AG04449 (cell line): ENCODE results near the gene OR10J5.

ENCODE experiments used
- CTCF ChIA-PET: fragments of 350-600 bp; formaldehyde crosslinking; extraction: SDS; loops from one replicate; lab custom pipeline; 2021; ENCODE audit warnings: antibody characterized with exemption; lab: Yijun Ruan, JAX
- POLR2A ChIA-PET: fragments of 400-600, 350-600 bp; formaldehyde crosslinking; extraction: SDS; loops from one replicate; lab custom pipeline; 2020; ENCODE audit warnings: antibody characterized with exemption, inconsistent platforms; lab: Yijun Ruan, JAX
- DNase-seq: peaks from one replicate; pipeline ENCODE4 v3.0.0-alpha.2; 2010; ENCODE audit warnings: low read depth, low spot score
- H3K4me3 ChIP-seq: 2 replicates; pipeline ENCODE4 v1.5.1; 2011; ENCODE audit warnings: low read depth, mild to moderate bottlenecking, control low read depth, low read length
- TF ChIP-seq, protein P1 (sequence below): IDR thresholded peaks from one replicate; pipeline ENCODE4 v1.5.1; 2011; ENCODE audit warnings: mild to moderate bottlenecking, moderate library complexity, low read length, control low read depth, inconsistent platforms; ENCODE audit not compliant: insufficient read depth; ENCODE audit errors: missing control alignments

OR10J5 gene

DNA sequence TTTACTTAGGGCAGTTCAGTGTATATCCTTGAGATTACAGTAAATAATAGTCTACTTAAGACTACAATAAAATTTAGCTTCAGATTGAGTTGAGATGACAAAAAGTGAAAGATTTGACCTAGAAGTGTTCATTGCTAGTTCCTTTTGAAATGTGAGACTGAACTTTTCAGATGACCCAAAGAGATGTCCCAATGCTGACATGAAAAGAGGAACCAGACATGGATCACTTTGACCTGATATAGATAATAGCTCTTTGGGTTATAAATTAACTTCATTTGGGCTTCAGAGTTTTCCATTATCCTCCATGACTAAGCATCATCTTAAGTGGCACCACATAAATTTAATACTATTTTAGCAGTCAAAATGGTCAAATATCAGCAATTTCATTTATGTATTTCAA, 25.7 kb upstream of the OR10J5 start:
- DNase-seq = no peak
- POLR2A ChIA-PET = no interaction called here
- CTCF ChIA-PET = no interaction called here
- no peak overlapping the region for H3K4me3 ChIP-seq
- TF ChIP-seq, protein P1, sequence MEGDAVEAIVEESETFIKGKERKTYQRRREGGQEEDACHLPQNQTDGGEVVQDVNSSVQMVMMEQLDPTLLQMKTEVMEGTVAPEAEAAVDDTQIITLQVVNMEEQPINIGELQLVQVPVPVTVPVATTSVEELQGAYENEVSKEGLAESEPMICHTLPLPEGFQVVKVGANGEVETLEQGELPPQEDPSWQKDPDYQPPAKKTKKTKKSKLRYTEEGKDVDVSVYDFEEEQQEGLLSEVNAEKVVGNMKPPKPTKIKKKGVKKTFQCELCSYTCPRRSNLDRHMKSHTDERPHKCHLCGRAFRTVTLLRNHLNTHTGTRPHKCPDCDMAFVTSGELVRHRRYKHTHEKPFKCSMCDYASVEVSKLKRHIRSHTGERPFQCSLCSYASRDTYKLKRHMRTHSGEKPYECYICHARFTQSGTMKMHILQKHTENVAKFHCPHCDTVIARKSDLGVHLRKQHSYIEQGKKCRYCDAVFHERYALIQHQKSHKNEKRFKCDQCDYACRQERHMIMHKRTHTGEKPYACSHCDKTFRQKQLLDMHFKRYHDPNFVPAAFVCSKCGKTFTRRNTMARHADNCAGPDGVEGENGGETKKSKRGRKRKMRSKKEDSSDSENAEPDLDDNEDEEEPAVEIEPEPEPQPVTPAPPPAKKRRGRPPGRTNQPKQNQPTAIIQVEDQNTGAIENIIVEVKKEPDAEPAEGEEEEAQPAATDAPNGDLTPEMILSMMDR = no peak

DNA sequence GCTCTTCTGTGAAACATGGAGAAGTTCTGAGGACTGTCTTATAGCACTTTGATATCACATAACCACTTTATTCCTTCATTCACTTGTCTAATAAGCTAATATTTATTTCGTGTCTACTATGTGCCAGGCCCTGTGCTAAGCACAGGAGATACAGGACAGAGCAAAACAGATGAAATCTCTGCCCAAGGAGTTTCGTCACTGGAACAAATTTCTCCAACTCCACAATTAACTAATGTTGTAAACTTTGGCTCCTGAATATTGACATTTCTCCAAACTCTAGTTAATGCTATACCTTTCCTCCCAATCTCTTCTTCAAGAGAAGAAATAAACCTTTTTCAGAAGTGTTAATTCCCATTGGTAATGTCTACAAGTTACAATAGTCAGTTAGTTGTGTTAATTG, 24.8 kb upstream of the OR10J5 start:
- CTCF ChIA-PET = no interaction called here
- TF ChIP-seq, protein P1 = no peak
- POLR2A ChIA-PET = no interaction called here

DNA sequence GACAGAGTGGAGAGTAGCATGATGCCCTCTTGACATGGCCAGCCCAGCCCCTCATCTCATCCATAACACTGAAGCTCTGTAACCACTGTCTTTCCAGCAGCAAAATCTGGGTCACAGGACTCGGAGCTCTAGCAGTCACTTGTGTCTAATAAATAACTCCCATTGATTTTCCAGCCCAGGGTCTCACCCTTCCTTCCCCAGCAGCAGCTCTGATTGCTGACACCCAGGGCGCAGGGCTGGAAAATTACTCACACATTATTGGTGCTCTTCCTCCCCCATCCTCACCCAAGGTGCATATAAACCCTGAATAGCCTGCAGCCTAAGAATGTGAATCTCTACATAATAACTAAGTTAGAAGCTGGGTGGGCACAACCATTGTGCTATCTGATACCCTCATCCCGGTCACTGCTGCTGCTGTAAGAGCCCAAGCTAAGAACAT, 21.1 kb upstream of the OR10J5 start:
- DNase-seq = no peak
- CTCF ChIA-PET = no interaction called here
- no peak overlapping the region for H3K4me3 ChIP-seq
- POLR2A ChIA-PET = no interaction called here
- TF ChIP-seq, protein P1 = no peak

More for the DNA sequence above, 24.8 kb upstream of the OR10J5 start:
- H3K4me3 ChIP-seq = no peak overlapping the region
- no peak for DNase-seq

DNA sequence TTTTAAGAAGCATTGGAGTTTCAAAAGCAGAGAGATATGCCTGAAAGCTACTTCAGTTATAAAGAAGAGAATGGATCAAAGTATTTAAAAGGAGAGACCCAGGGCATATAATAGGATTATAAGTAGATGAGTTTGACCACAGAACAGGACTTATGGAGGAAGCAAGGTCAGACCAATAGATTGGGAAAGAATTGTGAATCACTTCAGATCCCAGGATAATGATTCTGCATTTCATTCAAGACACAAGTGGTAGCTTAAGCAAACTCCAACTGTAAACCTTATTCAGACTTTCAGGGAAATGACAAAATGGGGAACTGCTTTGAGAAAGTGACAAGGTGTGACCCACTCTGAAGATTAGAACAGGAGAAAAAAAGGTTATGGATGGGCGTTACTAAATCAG, 18.9 kb upstream of the OR10J5 start:
- TF ChIP-seq, protein P1 = no peak
- ChIA-PET CTCF (no interaction called here), POLR2A (no interaction called here)
- no peak overlapping the region for H3K4me3 ChIP-seq
- no peak for DNase-seq

DNA sequence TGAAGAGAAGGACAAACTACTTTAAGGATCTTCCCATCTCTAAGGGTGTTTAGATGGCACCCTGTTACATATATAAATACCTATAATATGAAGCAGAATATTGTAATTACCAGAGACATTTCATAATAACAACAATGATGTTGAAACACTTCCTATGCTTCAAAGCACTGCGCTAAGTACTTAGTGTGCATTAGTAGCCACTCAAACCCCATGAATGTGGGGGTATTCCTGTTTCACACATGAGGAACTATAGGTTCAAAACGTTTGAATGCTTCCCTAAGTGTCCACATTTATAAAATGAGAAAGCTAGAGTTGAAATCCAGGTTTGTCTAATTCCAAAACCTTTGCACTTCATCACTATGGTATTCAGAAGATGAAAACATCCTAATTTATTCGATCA, 18.5 kb upstream of the OR10J5 start:
- DNase-seq = no peak
- no peak overlapping the region for H3K4me3 ChIP-seq
- ChIA-PET POLR2A (no interaction called here), CTCF (no interaction called here)
- TF ChIP-seq, protein P1 = no peak

DNA sequence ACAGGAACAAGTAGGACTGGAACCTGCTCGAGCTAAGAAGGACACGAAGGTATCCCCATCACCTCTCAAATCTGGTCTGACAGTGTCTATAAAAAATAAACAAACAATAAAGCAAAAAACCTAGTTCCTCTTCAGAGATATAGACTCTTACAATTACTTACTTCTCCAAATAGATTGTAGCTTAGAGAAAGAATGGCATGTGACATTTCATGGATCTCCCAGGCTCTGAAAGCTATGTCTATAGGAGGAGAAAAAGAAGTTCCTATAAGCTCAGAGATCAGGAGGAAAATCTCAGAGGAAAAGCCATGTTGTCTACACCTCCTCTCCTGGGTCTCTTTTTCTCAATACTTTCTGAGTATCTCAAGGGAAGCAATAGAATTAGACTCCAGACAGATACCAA, 12.3 kb upstream of the OR10J5 start:
- CTCF ChIA-PET = no interaction called here
- DNase-seq = no peak
- H3K4me3 ChIP-seq = no peak overlapping the region
- POLR2A ChIA-PET = no interaction called here
- TF ChIP-seq, protein P1 = no peak
